Prostate gland (tissue), 2 donors: ENCODE results near the gene CELA2B. TPM values are rescaled to one million over a fixed set of nuclear protein-coding genes. Genes with fewer than 3 reads are reported as not detected.

Experiments
- DNase-seq: peaks from one replicate; pipeline ENCODE4 v3.0.0-alpha.2; 2019; ENCODE audit warnings: low spot score
- H3K27ac ChIP-seq, 2 donors: fragments of 200-600 bp; sonication (generic); 2 replicates each; pipeline ENCODE4 v1.5.1; 2017 to 2019
- H3K27me3 ChIP-seq: fragments of 200-600 bp; sonication (generic); replicated peaks from 2 replicates; pipeline ENCODE4 v1.5.1; 2019; ENCODE audit not compliant: insufficient read depth
- H3K36me3 ChIP-seq, 2 donors: fragments of 200-600 bp; sonication (generic); 1 replicate in 1 of 2; 2 replicates in 1 of 2; pipeline versions ENCODE4 v1.5.1 to v1.8.1; 2017 to 2019
- H3K4me1 ChIP-seq: fragments of 200-600 bp; sonication (generic); replicated peaks from 2 replicates; pipeline ENCODE4 v1.5.1; 2019
- H3K4me3 ChIP-seq, 2 donors: fragments of 200-600 bp; sonication (generic); 2 replicates each; pipeline ENCODE4 v1.5.1; 2017 to 2019
- H3K9me3 ChIP-seq: fragments of 200-600 bp; sonication (generic); 2 replicates; pipeline ENCODE4 v1.5.1; 2017
- POLR2A ChIP-seq: fragments of 450-650 bp; IDR thresholded peaks from one replicate; pipeline ENCODE4 v1.6.1; 2016; ENCODE audit warnings: antibody characterized with exemption, mild to moderate bottlenecking
- POLR2AphosphoS5 ChIP-seq: sonication (generic); formaldehyde crosslinking; IDR thresholded peaks from one replicate; pipeline ENCODE4 v1.6.1; 2017; ENCODE audit warnings: antibody characterized with exemption
- WGBS: methylation state at CpG from one replicate; pipeline ENCODE4 v1.1.5; 2018; 5-methylcytosine and 5-hydroxymethylcytosine counted together
- intact Hi-C: fragments of 100-400 bp; cut with DNase I; formaldehyde crosslinking; loops from one replicate; pipeline ENCODE4 v1.14.2; 2022
- total RNA-seq, 2 donors: library from RNA; depleted of rRNA; stranded (reverse); fragments of >200 nt; gene quantifications; one replicate each; pipeline ENCODE4 v1.1.0, GENCODE V29; 2016
- TF ChIP-seq, protein P1 (sequence below), 4 experiments: fragments of 200-600 bp in 2 of 4; fragments of 450-650 bp in 2 of 4; sonication (generic) in 2 of 4; IDR thresholded peaks; 1 replicate in 3 of 4; 2 replicates in 1 of 4; pipeline ENCODE4 v1.5.1; 2016 to 2019; ENCODE audit warnings: antibody characterized with exemption in 4 of 4, mild to moderate bottlenecking in 2 of 4, moderate library complexity in 2 of 4

CELA2B gene
- total RNA-seq, 2 donors from 2014 or later = 1.1 TPM; not detected in 1

DNA sequence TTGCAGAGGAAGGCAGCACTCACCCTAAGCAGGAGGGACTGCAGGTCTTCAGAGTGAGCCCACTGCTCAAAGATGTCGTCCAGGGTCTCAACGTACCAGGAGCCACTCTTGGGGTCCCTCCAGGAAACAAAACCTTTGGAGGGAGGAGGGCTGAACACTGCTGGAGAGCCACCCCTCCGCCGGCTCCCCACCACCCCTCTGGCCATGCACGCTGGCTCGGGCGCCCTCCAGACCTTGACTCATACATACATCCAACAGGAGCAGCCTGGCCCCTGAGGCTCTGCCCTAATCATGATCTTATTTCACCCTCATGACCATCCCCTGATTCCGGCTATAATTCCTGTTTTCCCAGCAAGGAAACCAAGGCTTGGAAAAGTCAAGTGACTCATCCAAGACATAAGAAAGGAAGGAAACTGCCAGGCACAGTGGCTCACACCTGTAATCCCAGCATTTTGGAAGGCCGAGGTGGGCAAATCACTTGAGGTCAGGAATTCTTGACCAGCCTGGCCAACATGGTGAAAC is 18.0 kb downstream of the CELA2B start:
- H3K9me3 ChIP-seq = no peaks in the 10 kb centered on the region
- DNase-seq = no peak
- H3K27me3 ChIP-seq = no peaks in the 10 kb centered on the region
- intact Hi-C loops = no loop called here
- WGBS = over 99% methylated on average over 8 of the region's 9 CpGs
- no peaks in the 10 kb centered on the region for H3K4me1 ChIP-seq
- H3K27ac ChIP-seq = no peak overlapping the region
- H3K36me3 ChIP-seq = no peaks in the 10 kb centered on the region
- TF ChIP-seq POLR2AphosphoS5 (no peak), POLR2A (no peak)
- TF ChIP-seq, protein P1, sequence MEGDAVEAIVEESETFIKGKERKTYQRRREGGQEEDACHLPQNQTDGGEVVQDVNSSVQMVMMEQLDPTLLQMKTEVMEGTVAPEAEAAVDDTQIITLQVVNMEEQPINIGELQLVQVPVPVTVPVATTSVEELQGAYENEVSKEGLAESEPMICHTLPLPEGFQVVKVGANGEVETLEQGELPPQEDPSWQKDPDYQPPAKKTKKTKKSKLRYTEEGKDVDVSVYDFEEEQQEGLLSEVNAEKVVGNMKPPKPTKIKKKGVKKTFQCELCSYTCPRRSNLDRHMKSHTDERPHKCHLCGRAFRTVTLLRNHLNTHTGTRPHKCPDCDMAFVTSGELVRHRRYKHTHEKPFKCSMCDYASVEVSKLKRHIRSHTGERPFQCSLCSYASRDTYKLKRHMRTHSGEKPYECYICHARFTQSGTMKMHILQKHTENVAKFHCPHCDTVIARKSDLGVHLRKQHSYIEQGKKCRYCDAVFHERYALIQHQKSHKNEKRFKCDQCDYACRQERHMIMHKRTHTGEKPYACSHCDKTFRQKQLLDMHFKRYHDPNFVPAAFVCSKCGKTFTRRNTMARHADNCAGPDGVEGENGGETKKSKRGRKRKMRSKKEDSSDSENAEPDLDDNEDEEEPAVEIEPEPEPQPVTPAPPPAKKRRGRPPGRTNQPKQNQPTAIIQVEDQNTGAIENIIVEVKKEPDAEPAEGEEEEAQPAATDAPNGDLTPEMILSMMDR (IDR thresholded peaks at IDR 0.05) = no peak
- no peak overlapping the region for H3K4me3 ChIP-seq

DNA sequence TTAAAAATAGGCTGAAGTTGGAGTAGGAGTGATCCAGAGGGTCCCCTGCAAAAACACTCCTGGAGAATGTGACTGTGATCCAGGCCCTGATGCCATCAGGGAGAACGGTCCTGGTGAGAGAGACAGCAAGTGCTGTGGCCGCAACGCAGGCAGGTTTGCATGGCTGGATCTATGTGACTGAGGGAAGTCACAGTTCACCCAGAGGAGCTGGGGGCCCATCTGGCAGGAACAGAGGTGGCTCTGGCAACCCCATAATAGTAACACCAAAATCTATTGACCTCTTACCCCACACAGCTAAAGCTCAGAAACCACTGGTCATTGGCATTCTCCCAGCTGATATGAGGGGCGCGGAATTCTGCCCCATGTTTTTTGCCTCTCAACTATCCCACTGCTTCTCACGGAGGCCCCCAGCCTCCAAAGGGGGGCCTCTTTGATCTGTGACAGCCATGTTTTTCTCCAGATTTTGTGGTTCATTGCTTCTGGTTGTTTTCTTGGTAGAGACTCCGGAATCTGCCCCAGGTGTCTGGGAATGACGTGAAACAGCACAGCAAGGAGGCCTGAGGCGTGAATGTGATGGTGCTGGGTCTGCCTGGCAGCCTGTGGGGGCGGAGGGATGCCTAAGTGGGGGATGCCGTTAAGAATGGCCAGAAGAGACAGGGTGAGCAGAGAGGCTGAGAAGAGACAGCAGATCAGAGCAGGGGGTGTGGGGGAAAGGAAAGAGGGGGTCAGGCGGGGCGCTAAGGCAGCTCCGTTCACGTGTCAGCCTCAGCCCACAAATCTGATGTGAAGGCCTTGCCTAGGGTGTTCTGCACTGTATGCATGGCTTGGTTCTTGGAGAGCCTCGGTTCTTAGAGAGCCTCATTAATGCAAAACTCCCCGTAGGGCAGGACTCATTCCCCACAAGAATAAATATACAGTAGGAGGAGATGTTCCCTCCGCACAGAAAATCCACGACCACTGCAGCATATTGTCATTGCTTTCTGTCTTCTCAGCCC is 24.6 kb downstream of the CELA2B start:
- H3K27ac ChIP-seq = no peak overlapping the region
- H3K4me3 ChIP-seq = no peak overlapping the region
- H3K27me3 ChIP-seq = no peaks in the 10 kb centered on the region
- DNase-seq = no peak
- intact Hi-C loops = no loop called here
- no peaks in the 10 kb centered on the region for H3K4me1 ChIP-seq
- WGBS = 85% methylated on average over 19 of the region's 19 CpGs
- H3K36me3 ChIP-seq = no peaks in the 10 kb centered on the region
- TF ChIP-seq, protein P1 (IDR thresholded peaks at IDR 0.05) = no peak
- TF ChIP-seq POLR2AphosphoS5 = no peak
- no peak for TF ChIP-seq POLR2A
- H3K9me3 ChIP-seq = no peaks in the 10 kb centered on the region

DNA sequence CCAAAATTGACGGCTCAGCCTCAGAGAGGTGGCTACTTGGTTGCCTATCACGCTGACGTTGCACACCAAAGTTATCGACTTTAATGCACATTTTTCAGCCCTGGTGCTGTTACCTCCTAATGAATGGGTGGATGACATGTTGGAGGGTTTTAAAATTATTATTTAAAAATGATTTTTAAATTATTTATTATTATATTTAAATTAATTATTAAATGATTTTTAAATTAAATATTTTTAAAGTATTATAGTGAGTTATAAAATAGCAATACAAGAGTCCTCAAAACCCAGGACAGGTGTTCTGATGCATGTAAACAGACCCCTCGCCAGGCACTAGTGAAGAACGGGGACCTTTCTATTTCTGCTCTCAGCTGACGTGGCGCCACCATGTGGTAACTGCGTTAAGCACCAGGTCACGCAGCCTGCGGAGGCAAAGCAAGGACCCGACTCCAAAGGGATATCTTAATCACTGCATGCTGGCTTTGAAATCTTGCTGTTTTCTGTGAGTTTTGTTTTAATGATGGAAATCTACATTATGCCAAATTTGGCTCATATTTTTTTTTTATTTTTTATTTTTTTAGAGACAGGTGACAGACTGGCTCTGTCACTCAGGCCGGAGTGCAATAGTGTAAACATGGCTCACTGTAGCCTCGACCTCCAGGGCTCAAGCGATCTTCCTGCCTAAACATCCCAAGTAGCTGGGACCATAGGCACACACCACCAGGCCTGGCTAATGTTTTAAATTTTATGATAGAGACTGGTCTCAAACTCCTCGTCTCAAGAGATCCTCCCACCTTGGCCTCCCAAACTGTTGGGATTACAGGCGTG is 25.5 kb downstream of the CELA2B start:
- Histone ChIP-seq H3K4me1 (no peaks in the 10 kb centered on the region), H3K4me3 (no peak overlapping the region), H3K27ac (no peak overlapping the region), H3K27me3 (no peaks in the 10 kb centered on the region), H3K36me3 (no peaks in the 10 kb centered on the region), H3K9me3 (no peaks in the 10 kb centered on the region)
- intact Hi-C loops = no loop called here
- TF ChIP-seq POLR2AphosphoS5 = no peak
- TF ChIP-seq, protein P1 (IDR thresholded peaks at IDR 0.05) = peak in 3 of 4 experiments; percentile 20 to 52 (median 37)
- 71% methylated on average over 17 of the region's 17 CpGs for WGBS
- peak; percentile 13 for DNase-seq

DNA sequence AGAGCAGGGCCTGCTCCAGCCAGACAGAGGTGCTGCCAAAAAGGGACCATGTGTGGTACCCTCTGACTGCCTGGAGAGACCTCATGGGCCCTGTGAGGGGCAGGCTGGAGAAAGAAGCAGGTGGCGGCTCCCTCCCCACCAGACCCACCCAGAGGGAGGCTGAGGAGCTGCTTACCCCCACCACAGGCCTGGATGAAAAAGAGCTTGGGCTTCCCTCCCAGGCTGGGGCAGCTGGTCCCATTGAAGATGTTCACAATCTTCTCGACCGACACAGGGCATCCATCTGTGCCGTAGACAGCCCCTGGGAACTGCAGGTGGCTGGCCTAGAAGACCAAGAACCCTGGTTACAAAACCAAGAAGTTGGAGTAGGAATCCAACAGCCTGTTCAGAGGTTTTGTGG is 28.5 kb downstream of the CELA2B start:
- TF ChIP-seq POLR2AphosphoS5 (no peak), POLR2A (no peak)
- TF ChIP-seq, protein P1 (IDR thresholded peaks at IDR 0.05) = no peak
- Histone ChIP-seq H3K4me1 (no peaks in the 10 kb centered on the region), H3K27me3 (no peaks in the 10 kb centered on the region), H3K36me3 (no peaks in the 10 kb centered on the region), H3K27ac (no peak overlapping the region), H3K9me3 (no peaks in the 10 kb centered on the region), H3K4me3 (no peak overlapping the region)
- 93% methylated on average over 4 of the region's 4 CpGs for WGBS
- intact Hi-C loops = no loop called here
- DNase-seq = no peak
